B cell (primary cell): ENCODE measurements around the gene PTPRE. TPM values are rescaled to one million over a fixed set of nuclear protein-coding genes. Genes with fewer than 3 reads are reported as not detected.

Source experiments
- ATAC-seq: fragments of 200-7000 bp; cut with Tn5 transposase; one replicate; pipeline ENCODE4 v1.10.0; 2021; ENCODE audit warnings: low read depth, mild to moderate bottlenecking, moderate number of reproducible peaks, moderate library complexity
- CTCF ChIA-PET: fragments of 350-600 bp; sonication (Branson Sonifier 250); formaldehyde crosslinking; loops from one replicate; lab custom pipeline; 2021; ENCODE audit warnings: antibody characterized with exemption, inconsistent platforms; lab: Charles Lee
- POLR2A ChIA-PET: fragments of 350-600 bp; sonication (Branson Sonifier 250); formaldehyde crosslinking; loops from one replicate; lab custom pipeline; 2021; ENCODE audit warnings: antibody characterized with exemption; lab: Charles Lee
- DNase-seq: peaks from one replicate; pipeline ENCODE4 v3.0.0; 2013
- H2AFZ ChIP-seq: 2 replicates; pipeline ENCODE4 v1.6.1; 2012; ENCODE audit warnings: mild to moderate bottlenecking, low read depth, low read length; ENCODE audit not compliant: insufficient read depth, poor library complexity, severe bottlenecking
- H3K27ac ChIP-seq, 2 donors: 1 replicate in 1 of 2; 2 replicates in 1 of 2; pipeline ENCODE4 v1.5.1; 2012 to 2013; ENCODE audit warnings: low read length in 2 of 2, mild to moderate bottlenecking in 2 of 2, moderate library complexity in 1 of 2
- H3K27me3 ChIP-seq, 4 experiments: fragments of 200-600 bp in 1 of 4; sonication (generic) in 1 of 4; replicated peaks in 1 of 4; 1 replicate in 2 of 4; 2 replicates in 2 of 4; pipeline versions ENCODE4 v1.6.1 to v1.7.0; 2013 to 2016; ENCODE audit warnings: low read length in 3 of 4, mild to moderate bottlenecking in 2 of 4, mixed read lengths in 1 of 4, moderate library complexity in 1 of 4; ENCODE audit not compliant: insufficient read depth in 4 of 4, control insufficient read depth in 3 of 4; ENCODE audit errors: control extremely low read depth in 1 of 4
- H3K36me3 ChIP-seq, 2 experiments: replicated peaks in 1 of 2; 1 replicate in 1 of 2; 2 replicates in 1 of 2; pipeline versions ENCODE4 v1.6.1 to v1.7.1; 2013; ENCODE audit warnings: low read length in 1 of 2; ENCODE audit not compliant: insufficient read depth in 2 of 2, control insufficient read depth in 1 of 2; ENCODE audit errors: control extremely low read depth in 1 of 2, extremely low read depth in 1 of 2
- H3K4me1 ChIP-seq, 2 donors: fragments of 200-600 bp in 1 of 2; sonication (generic) in 1 of 2; 1 replicate in 1 of 2; 2 replicates in 1 of 2; pipeline versions ENCODE4 v1.5.1 to v1.6.1; 2013 to 2017; ENCODE audit warnings: low read length in 2 of 2; ENCODE audit not compliant: control insufficient read depth in 2 of 2, insufficient read depth in 2 of 2
- H3K4me2 ChIP-seq: replicated peaks from 2 replicates; pipeline ENCODE3; 2012; ENCODE audit warnings: mild to moderate bottlenecking, low read depth, low read length; ENCODE audit not compliant: poor library complexity, severe bottlenecking
- H3K4me3 ChIP-seq, 5 experiments: fragments of 200-600 bp in 1 of 5; sonication (generic) in 1 of 5; 1 replicate in 3 of 5; 2 replicates in 2 of 5; pipeline versions ENCODE4 v1.5.1 to v1.7.0; 2011 to 2016; ENCODE audit warnings: low read length in 4 of 5, mild to moderate bottlenecking in 4 of 5, low read depth in 2 of 5, control low read depth in 1 of 5, moderate library complexity in 1 of 5; ENCODE audit not compliant: insufficient read depth in 1 of 5; ENCODE audit errors: control extremely low read depth in 1 of 5, extremely low read depth in 1 of 5
- H3K79me2 ChIP-seq: fragments of 200-600 bp; sonication (generic); one replicate; pipeline ENCODE4 v1.6.0; 2016; ENCODE audit warnings: low read length; ENCODE audit not compliant: control insufficient read depth, insufficient read depth
- H3K9ac ChIP-seq: fragments of 200-600 bp; sonication (generic); 2 replicates; pipeline ENCODE4 v1.6.1; 2017; ENCODE audit warnings: mild to moderate bottlenecking, low read length, moderate library complexity
- H3K9me3 ChIP-seq, 3 donors: one replicate each; pipeline versions ENCODE4 v1.6.1 to v1.7.1; 2013; ENCODE audit warnings: low read length in 2 of 3; ENCODE audit not compliant: control insufficient read depth in 2 of 3, insufficient read depth in 1 of 3; ENCODE audit errors: control extremely low read depth in 1 of 3
- H4K20me1 ChIP-seq: 2 replicates; pipeline ENCODE4 v1.6.0; 2012; ENCODE audit warnings: mild to moderate bottlenecking, low read length; ENCODE audit not compliant: insufficient read depth, control insufficient read depth, poor library complexity, severe bottlenecking
- H3K27ac Mint-ChIP-seq: one replicate; pipeline ENCODE4 v1.8.0; 2021; ENCODE audit warnings: mixed read lengths
- H3K27me3 Mint-ChIP-seq: one replicate; pipeline ENCODE4 v1.8.0; 2021; ENCODE audit warnings: mixed read lengths
- H3K4me1 Mint-ChIP-seq: one replicate; pipeline ENCODE4 v1.8.0; 2021; ENCODE audit warnings: mixed read lengths
- H3K4me3 Mint-ChIP-seq: one replicate; pipeline ENCODE4 v1.8.0; 2021; ENCODE audit warnings: mixed read lengths
- H3K9me3 Mint-ChIP-seq: one replicate; pipeline ENCODE4 v1.8.0; 2022; ENCODE audit warnings: mixed read lengths; ENCODE audit not compliant: insufficient read depth
- EZH2 ChIP-seq: IDR thresholded peaks from 2 replicates; pipeline ENCODE4 v1.6.1; 2012; ENCODE audit warnings: borderline replicate concordance, low read depth, mild to moderate bottlenecking, moderate library complexity, low read length; ENCODE audit not compliant: insufficient read depth, poor library complexity, severe bottlenecking
- WGBS: methylation state at CpG from one replicate; pipeline ENCODE4 v1.1.5; 2013; ENCODE audit warnings: missing lambda C conversion rate; ENCODE audit not compliant: insufficient coverage; 5-methylcytosine and 5-hydroxymethylcytosine counted together
- intact Hi-C: fragments of 100-400 bp; cut with micrococcal nuclease; formaldehyde crosslinking; loops from one replicate; pipeline ENCODE4 v1.10.0; 2022
- polyA plus RNA-seq: library from polyadenylated mRNA; depleted of rRNA; stranded (reverse); fragments of >200 nt; gene quantifications from 2 replicates; pipeline ENCODE4 v1.2.3, GENCODE V29; 2012
- total RNA-seq, 2 donors: library from RNA; stranded (reverse); fragments of 120-200 nt in 1 of 2; gene quantifications; 1 replicate in 1 of 2; 2 replicates in 1 of 2; pipeline versions ENCODE4 v1.2.3 to v1.2.4, GENCODE V29; 2013 to 2022
- TF ChIP-seq, protein P1 (sequence below): fragments of 200-600 bp; IDR thresholded peaks from one replicate; pipeline ENCODE4 v1.8.0; 2022; ENCODE audit warnings: antibody characterized with exemption, mild to moderate bottlenecking

The PTPRE gene
- total and polyA plus RNA-seq, 2 donors (not counting 1 experiment from before 2014, with no cell fraction given) = 6.6 to 32.7 TPM

DNA sequence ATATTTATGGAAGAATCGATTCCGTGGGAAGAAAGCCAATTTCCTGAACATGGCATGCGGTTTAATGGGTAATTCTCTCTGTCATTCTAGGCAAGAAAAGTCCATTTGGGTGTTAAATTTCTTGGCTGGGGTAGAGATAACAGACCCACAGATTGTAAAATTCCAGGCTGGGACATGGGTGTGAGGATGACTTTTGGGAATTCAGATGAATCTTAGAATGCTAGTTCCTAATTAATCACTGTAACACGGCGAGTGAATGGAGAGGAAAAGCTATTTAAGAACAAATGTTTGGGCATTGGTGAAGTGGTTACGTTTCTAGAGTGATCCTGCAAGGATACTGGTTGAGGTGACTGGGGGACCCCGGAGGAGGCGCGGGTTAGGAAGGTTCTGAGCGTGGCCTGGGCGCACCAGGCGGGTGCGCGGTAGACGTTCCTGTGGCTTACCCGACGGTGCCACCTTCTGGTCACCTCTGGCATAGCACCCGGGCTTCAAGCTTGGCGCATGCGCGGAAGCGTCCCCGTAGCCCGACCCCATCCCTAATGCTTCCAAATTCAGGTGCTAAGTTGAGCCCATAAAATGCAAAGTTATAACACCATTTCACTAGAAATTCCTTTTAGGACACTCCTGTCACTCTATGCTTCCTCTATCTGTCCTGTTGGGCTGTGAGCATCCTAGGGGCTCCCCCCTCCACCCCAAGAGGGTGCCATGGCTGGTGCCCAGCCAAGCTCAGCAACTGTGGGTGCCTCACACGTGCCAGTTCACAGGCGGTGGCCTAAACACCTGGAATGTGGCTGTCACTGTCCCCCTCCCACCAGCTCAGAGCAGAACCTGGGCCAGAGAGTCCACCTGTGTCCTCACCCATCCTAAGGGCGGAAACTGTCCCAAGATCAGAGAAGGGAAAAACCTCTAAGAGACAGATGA is 104.4 kb downstream of the PTPRE start:
- Histone ChIP-seq H3K9me3 (peaks cover 0 to 13% (median 0%) of the 10 kb centered on the region in 3 donors), H3K27me3 (peaks cover 0 to 14% (median 0%) of the 10 kb centered on the region in 4 experiments), H3K36me3 (no peaks in the 10 kb centered on the region), H3K79me2 (no peaks in the 10 kb centered on the region), H3K4me1 (peaks cover 4 to 10% of the 10 kb centered on the region in 2 donors), H2AFZ (peak overlapping the region; percentile 35), H3K4me3 (no peak overlapping the region), H3K9ac (no peak overlapping the region), H4K20me1 (no peaks in the 10 kb centered on the region), H3K27ac (no peak overlapping the region), H3K4me2 (peak overlapping the region; percentile 44)
- Mint-ChIP-seq H3K4me3 (peak overlapping the region; percentile 58), H3K4me1 (peaks cover 10% of the 10 kb centered on the region), H3K27me3 (peaks cover 28% of the 10 kb centered on the region), H3K9me3 (no peaks in the 10 kb centered on the region), H3K27ac (peak overlapping the region; percentile 54)
- TF ChIP-seq, protein P1, sequence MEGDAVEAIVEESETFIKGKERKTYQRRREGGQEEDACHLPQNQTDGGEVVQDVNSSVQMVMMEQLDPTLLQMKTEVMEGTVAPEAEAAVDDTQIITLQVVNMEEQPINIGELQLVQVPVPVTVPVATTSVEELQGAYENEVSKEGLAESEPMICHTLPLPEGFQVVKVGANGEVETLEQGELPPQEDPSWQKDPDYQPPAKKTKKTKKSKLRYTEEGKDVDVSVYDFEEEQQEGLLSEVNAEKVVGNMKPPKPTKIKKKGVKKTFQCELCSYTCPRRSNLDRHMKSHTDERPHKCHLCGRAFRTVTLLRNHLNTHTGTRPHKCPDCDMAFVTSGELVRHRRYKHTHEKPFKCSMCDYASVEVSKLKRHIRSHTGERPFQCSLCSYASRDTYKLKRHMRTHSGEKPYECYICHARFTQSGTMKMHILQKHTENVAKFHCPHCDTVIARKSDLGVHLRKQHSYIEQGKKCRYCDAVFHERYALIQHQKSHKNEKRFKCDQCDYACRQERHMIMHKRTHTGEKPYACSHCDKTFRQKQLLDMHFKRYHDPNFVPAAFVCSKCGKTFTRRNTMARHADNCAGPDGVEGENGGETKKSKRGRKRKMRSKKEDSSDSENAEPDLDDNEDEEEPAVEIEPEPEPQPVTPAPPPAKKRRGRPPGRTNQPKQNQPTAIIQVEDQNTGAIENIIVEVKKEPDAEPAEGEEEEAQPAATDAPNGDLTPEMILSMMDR = peak; percentile 97
- TF ChIP-seq EZH2 = no peak
- peak; percentile 90 for DNase-seq
- ChIA-PET CTCF (interaction anchor here (0.6 to 5.1 kb wide), 32 partner anchors 11 to 307 kb away, joined by 3 to 55 read pairs (median 4); partner anchors contain the start of gene PTPRE), POLR2A (no interaction called here)
- peak; percentile 99 for ATAC-seq
- WGBS = 15% methylated on average over 24 of the region's 27 CpGs
- intact Hi-C loops = loop anchor here (1.0 kb wide), 1 partner anchor 58 kb away; no protein-coding TSS in a partner anchor

DNA sequence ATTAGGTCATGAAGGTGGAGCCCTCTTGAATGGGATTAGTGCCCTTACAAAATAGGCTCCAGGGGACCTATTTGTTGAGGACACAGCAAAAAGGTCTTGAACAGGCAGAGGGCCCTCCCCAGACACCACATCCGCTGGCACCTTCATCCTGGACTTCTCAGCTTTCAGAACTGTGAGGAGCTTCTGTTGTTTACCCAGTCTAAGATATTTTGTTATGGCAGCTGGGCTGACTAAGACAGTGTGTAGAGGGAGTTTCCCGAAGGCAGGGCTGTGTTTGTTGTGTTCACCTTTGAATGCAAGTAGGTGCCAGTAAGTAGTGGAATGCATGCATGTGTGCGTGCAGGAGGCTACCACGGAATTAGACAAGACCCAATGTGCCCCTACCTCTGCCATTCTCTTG is 106.7 kb downstream of the PTPRE start:
- no peak overlapping the region for H3K9ac ChIP-seq
- no peak for DNase-seq
- no peaks in the 10 kb centered on the region for H4K20me1 ChIP-seq
- 100% methylated on average over 4 of the region's 4 CpGs for WGBS
- no peaks in the 10 kb centered on the region for H3K36me3 ChIP-seq
- peaks cover 0 to 13% (median 0%) of the 10 kb centered on the region in 3 donors for H3K9me3 ChIP-seq
- ATAC-seq = no peak
- ChIA-PET CTCF (interaction anchor here (1.1 to 5.1 kb wide), 4 partner anchors 21 to 298 kb away, joined by 3 to 55 read pairs (median 21); no protein-coding TSS in a partner anchor), POLR2A (no interaction called here)
- H3K27ac ChIP-seq = no peak overlapping the region
- TF ChIP-seq EZH2 = no peak
- TF ChIP-seq, protein P1 = no peak
- H3K4me1 Mint-ChIP-seq = peaks cover 10% of the 10 kb centered on the region
- intact Hi-C loops = no loop called here
- H2AFZ ChIP-seq = no peak overlapping the region
- no peak overlapping the region for H3K27ac Mint-ChIP-seq
- no peaks in the 10 kb centered on the region for H3K79me2 ChIP-seq
- H3K9me3 Mint-ChIP-seq = no peaks in the 10 kb centered on the region
- H3K4me1 ChIP-seq = peaks cover 4 to 10% of the 10 kb centered on the region in 2 donors
- H3K4me3 Mint-ChIP-seq = no peak overlapping the region
- H3K4me3 ChIP-seq = no peak overlapping the region
- no peak overlapping the region for H3K4me2 ChIP-seq
- H3K27me3 Mint-ChIP-seq = peaks cover 35% of the 10 kb centered on the region
- H3K27me3 ChIP-seq = peaks cover 0 to 28% (median 2%) of the 10 kb centered on the region in 4 experiments
